AG04450 (cell line): ENCODE data around the gene MSANTD2. TPM values are rescaled to one million over a fixed set of nuclear protein-coding genes. Genes with fewer than 3 reads are reported as not detected.
"Not testable (repeated sequence)": the region's sequence is repeated elsewhere in the genome, so short reads cannot be mapped to it uniquely, and the experiment has no call there.

Experiments used
- CTCF ChIA-PET: fragments of 300-600, 350-600 bp; formaldehyde crosslinking; extraction: SDS; loops from one replicate; lab custom pipeline; 2022; ENCODE audit warnings: antibody characterized with exemption, inconsistent platforms; lab: Charles Lee
- POLR2A ChIA-PET: fragments of 350-600 bp; formaldehyde crosslinking; extraction: SDS; loops from one replicate; lab custom pipeline; 2021; ENCODE audit warnings: antibody characterized with exemption, inconsistent platforms; lab: Yijun Ruan, JAX
- DNase-seq: peaks from one replicate; pipeline ENCODE4 v3.0.0-alpha.2; 2011; ENCODE audit warnings: low read depth, low spot score
- H3K27ac ChIP-seq: one replicate; pipeline ENCODE4 v1.5.1; 2012; ENCODE audit warnings: low read depth, low read length, control low read depth
- H3K27me3 ChIP-seq: one replicate; pipeline ENCODE4 v1.6.0; 2012; ENCODE audit warnings: low read length; ENCODE audit not compliant: control insufficient read depth, insufficient read depth
- H3K4me3 ChIP-seq: 2 replicates; pipeline ENCODE4 v1.5.1; 2011; ENCODE audit warnings: mild to moderate bottlenecking, low read depth, low read length, control low read depth
- H3K9me3 ChIP-seq: 2 replicates; pipeline ENCODE4 v1.5.1; 2012; ENCODE audit warnings: low read length; ENCODE audit not compliant: control insufficient read depth, insufficient read depth
- polyA plus RNA-seq: library from polyadenylated mRNA; depleted of rRNA; stranded (reverse); fragments of >200 nt; gene quantifications from 2 replicates; pipeline ENCODE4 v1.2.3, GENCODE V29; 2011
- TF ChIP-seq, protein P1 (sequence below): IDR thresholded peaks from 2 replicates; pipeline ENCODE4 v1.5.1; 2011; ENCODE audit warnings: low read depth, low read length, control low read depth, inconsistent platforms

MSANTD2 gene
- polyA plus RNA-seq, 1 experiment, result 9.8 TPM

DNA sequence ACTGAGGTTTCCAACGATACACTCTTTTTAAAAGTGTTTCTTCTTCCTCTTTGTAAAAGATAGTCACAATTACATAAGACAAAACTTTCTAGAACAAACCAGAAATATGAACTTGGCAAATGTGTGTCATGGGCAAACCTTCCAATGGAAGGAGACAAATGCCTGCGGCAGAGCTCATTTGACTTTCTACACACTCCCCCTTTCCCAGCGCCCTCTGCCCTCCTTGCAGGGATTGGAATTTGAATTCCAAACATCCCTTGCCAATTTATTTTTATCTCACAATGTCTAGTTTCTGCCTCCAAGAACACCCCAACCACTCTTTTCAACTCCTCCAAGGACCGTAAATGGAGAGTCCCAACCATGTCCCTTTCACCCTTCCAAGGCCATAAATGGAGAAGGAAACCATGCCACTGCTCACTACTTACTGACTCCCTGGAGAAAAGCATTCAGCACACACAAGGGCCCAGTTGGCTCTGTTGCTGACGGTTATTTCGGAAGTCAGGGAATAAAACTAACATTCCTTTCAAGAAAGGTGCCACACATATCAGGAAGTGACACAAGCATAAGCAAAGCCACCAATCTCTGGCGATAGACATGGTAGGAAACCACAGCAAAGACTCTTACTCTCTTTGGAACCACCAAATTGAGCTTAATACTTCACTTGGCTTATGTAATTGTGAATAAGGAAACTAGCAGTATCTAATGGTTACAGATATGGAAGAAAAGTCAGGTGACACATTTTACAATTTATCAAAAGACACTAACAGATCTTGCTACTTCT, 23.2 kb downstream of the MSANTD2 start:
- no peak for DNase-seq
- H3K27ac ChIP-seq, result no peak overlapping the region
- CTCF ChIA-PET, result interaction anchor here (0.7 to 3.7 kb wide), 5 partner anchors 8 to 68 kb away, joined by 3 to 30 read pairs (median 5); no protein-coding TSS in a partner anchor
- no peaks in the 10 kb centered on the region for H3K27me3 ChIP-seq
- H3K9me3 ChIP-seq, result no peaks in the 10 kb centered on the region
- POLR2A ChIA-PET, result no interaction called here
- TF ChIP-seq, protein P1, sequence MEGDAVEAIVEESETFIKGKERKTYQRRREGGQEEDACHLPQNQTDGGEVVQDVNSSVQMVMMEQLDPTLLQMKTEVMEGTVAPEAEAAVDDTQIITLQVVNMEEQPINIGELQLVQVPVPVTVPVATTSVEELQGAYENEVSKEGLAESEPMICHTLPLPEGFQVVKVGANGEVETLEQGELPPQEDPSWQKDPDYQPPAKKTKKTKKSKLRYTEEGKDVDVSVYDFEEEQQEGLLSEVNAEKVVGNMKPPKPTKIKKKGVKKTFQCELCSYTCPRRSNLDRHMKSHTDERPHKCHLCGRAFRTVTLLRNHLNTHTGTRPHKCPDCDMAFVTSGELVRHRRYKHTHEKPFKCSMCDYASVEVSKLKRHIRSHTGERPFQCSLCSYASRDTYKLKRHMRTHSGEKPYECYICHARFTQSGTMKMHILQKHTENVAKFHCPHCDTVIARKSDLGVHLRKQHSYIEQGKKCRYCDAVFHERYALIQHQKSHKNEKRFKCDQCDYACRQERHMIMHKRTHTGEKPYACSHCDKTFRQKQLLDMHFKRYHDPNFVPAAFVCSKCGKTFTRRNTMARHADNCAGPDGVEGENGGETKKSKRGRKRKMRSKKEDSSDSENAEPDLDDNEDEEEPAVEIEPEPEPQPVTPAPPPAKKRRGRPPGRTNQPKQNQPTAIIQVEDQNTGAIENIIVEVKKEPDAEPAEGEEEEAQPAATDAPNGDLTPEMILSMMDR, result no peak
- no peak overlapping the region for H3K4me3 ChIP-seq

DNA sequence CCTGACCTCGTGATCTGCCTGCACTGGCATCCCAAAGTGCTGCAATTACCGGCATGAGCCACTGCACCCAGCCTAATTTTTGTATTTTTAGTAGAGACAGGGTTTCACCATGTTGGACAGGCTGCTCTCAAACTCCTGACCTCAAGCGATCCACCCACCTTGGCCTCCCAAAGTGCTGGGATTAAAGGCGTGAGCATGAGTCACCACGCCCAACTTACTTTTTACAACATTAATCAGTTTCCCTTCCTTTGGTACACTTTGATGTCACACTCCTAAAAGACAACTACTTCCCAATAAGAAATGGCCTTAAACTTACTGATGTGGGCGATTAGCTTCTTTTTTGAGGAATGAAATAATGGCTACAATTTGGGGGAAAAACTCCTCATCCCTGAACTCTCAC, 29.2 kb downstream of the MSANTD2 start:
- POLR2A ChIA-PET, H3K27me3 ChIP-seq, H3K27ac ChIP-seq, H3K9me3 ChIP-seq, DNase-seq, H3K4me3 ChIP-seq: not testable (repeated sequence)
- CTCF ChIA-PET, result interaction anchor here (0.7 to 4.8 kb wide), 9 partner anchors 11 to 127 kb away, joined by 3 to 23 read pairs (median 4); no protein-coding TSS in a partner anchor

DNA sequence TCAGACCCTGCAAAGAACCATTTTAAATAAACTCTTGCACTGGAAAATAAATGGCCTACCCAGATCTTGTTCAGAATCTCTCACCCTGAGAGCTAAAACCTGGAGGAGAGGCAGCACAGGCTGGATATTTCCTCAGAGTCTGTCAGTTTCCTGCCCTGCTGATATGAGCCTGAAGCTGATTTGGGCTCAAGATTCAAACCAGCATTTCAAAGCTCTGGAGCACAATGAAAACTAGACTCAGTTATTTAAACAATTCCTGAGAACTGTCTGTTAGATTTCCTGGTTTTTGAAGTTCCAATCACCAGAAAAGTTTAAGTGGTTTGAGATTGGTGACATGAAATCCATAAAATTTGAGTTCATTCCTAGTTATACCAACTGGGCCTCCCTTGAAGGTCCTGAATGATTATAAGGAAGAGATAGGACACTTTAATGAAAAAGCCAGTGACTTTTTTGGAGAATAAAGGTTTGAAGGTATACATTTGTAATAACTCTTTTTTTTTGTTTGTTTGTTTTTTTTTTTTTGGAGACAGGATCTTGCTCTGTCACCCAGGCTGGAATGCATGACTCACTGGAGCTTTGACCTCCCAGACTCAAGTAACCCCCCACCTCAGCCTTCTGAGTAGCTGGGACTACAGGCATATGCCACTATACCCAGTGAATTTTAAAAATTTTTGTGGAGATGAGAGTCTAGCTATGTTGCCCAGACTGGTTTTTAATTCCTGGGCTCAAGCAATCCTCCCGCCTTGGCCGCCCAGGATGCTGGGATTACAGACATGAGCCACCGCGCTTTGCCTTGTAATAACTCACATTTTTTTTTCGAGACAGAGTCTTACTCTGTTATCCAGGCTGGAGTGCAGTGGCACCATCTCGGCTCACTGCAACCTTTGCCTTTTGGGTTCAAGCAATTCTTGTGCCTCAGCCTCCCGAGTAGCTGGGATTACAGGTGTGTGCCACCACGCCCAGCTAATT, 30.1 kb downstream of the MSANTD2 start:
- no peaks in the 10 kb centered on the region for H3K9me3 ChIP-seq
- no peak for DNase-seq
- ChIA-PET POLR2A (no interaction called here), CTCF (interaction anchor here (0.7 to 4.8 kb wide), 11 partner anchors 12 to 126 kb away, joined by 3 to 23 read pairs (median 4); no protein-coding TSS in a partner anchor)
- H3K27ac ChIP-seq, result no peak overlapping the region
- TF ChIP-seq, protein P1, result no peak
- no peak overlapping the region for H3K4me3 ChIP-seq
- no peaks in the 10 kb centered on the region for H3K27me3 ChIP-seq

DNA sequence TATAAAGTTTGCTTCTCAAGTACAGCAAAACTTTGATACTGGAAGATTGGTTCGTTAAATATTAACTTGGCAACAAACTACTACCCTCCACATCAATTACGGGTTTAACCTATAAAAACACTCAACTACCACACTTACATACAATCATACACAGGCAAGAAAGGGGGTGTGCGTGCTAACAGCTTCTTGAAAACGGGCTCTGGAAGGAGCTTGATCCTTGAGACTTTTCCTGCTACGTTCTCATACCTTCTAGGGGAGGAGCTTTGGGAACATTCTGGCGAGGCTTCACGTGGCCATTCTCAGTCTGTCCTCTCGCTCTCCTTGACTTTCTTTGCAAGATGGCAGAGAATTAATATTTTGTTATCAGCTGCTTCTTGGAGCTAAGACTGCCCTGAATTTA, 31.3 kb downstream of the MSANTD2 start:
- no peaks in the 10 kb centered on the region for H3K9me3 ChIP-seq
- DNase-seq, result no peak
- TF ChIP-seq, protein P1, result no peak
- no peak overlapping the region for H3K27ac ChIP-seq
- no peak overlapping the region for H3K4me3 ChIP-seq
- ChIA-PET CTCF (interaction anchor here (1.1 to 4.8 kb wide), 9 partner anchors 9 to 125 kb away, joined by 3 to 23 read pairs (median 4); no protein-coding TSS in a partner anchor), POLR2A (no interaction called here)
- no peaks in the 10 kb centered on the region for H3K27me3 ChIP-seq

- Histone ChIP-seq H3K27ac (no peak overlapping the region), H3K9me3 (no peaks in the 10 kb centered on the region), H3K4me3 (no peak overlapping the region), H3K27me3 (peaks cover 15% of the 10 kb centered on the region)
- CTCF ChIA-PET, result interaction anchor here (0.6 to 6.1 kb wide), 5 partner anchors 20 to 123 kb away, joined by 3 to 93 read pairs (median 8); no protein-coding TSS in a partner anchor
- POLR2A ChIA-PET, result interaction anchor here (0.6 kb wide), 1 partner anchor 866 kb away, joined by 3 read pairs; no protein-coding TSS in a partner anchor
- no peak for DNase-seq
- TF ChIP-seq, protein P1, result no peak
Measured at GRCh38 chr11:124766156-124766555, 34.0 kb downstream of the MSANTD2 start.
